H1 (cell line): ENCODE measurements around the gene SEMA6A. TPM values are rescaled to one million over a fixed set of nuclear protein-coding genes. Genes with fewer than 3 reads are reported as not detected.

ENCODE experiments used
- CTCF ChIA-PET: fragments of 300-600 bp; sonication (Branson Sonifier 250); formaldehyde crosslinking; loops from one replicate; lab custom pipeline; 2021; ENCODE audit not compliant: partially characterized antibody; lab: Charles Lee
- POLR2A ChIA-PET: fragments of 300-600 bp; sonication (Branson Sonifier 250); formaldehyde crosslinking; loops from one replicate; lab custom pipeline; 2021; ENCODE audit warnings: inconsistent platforms; ENCODE audit not compliant: partially characterized antibody; lab: Charles Lee
- DNase-seq, 2 experiments: peaks; one replicate each; pipeline versions ENCODE4 v3.0.0 to v3.0.0-alpha.2; 2010 to 2022; ENCODE audit warnings: low spot score in 2 of 2, low read depth in 1 of 2, mixed read lengths in 1 of 2
- FAIRE-seq: peaks from 2 replicates; lab custom pipeline; 2011; peaks lifted over from hg19 to GRCh38; lab: Jason Lieb, UNC
- H2AFZ ChIP-seq: 2 replicates; pipeline ENCODE4 v1.8.1; 2012; ENCODE audit warnings: low read length, inconsistent platforms
- H2AK5ac ChIP-seq: 2 replicates; pipeline ENCODE4 v1.6.1; 2013; ENCODE audit warnings: low read depth, low read length
- H2BK120ac ChIP-seq: replicated peaks from 2 replicates; pipeline ENCODE3; 2013; ENCODE audit warnings: low read depth, low read length, inconsistent platforms
- H2BK12ac ChIP-seq: 2 replicates; pipeline ENCODE4 v1.6.1; 2013; ENCODE audit warnings: low read depth, low read length
- H2BK15ac ChIP-seq: 2 replicates; pipeline ENCODE4 v1.6.1; 2013; ENCODE audit warnings: low read length
- H2BK20ac ChIP-seq: 2 replicates; pipeline ENCODE4 v1.6.1; 2013; ENCODE audit warnings: low read length
- H2BK5ac ChIP-seq: 2 replicates; pipeline ENCODE4 v1.6.1; 2013; ENCODE audit warnings: low read depth, low read length
- H3K14ac ChIP-seq: 2 replicates; pipeline ENCODE4 v1.6.1; 2013; ENCODE audit warnings: inconsistent platforms; ENCODE audit not compliant: insufficient read length
- H3K18ac ChIP-seq: 2 replicates; pipeline ENCODE4 v1.6.1; 2013; ENCODE audit warnings: low read length; ENCODE audit errors: extremely low read depth
- H3K23ac ChIP-seq: 2 replicates; pipeline ENCODE4 v1.6.1; 2013; ENCODE audit warnings: inconsistent platforms; ENCODE audit not compliant: insufficient read length
- H3K23me2 ChIP-seq: 2 replicates; pipeline ENCODE4 v1.6.1; 2013; ENCODE audit warnings: low read depth, low read length
- H3K27ac ChIP-seq: 2 replicates; pipeline ENCODE4 v1.6.1; 2011; ENCODE audit warnings: low read depth, low read length, inconsistent platforms
- H3K27me3 ChIP-seq, 4 experiments: replicated peaks in 1 of 4; 1 replicate in 1 of 4; 2 replicates in 3 of 4; pipeline versions ENCODE4 v1.6.1 to v1.8.1; 2011 to 2013; ENCODE audit warnings: low read length in 3 of 4, mild to moderate bottlenecking in 3 of 4, inconsistent platforms in 2 of 4, mixed read lengths in 2 of 4, moderate library complexity in 1 of 4; ENCODE audit not compliant: control insufficient read depth in 3 of 4, insufficient read depth in 3 of 4; ENCODE audit errors: extremely low read depth in 1 of 4
- H3K36me3 ChIP-seq, 4 experiments: 2 replicates each; pipeline versions ENCODE4 v1.6.1 to v1.8.1; 2011 to 2013; ENCODE audit warnings: mild to moderate bottlenecking in 4 of 4, low read length in 3 of 4, moderate library complexity in 2 of 4, control low read depth in 1 of 4, inconsistent platforms in 1 of 4; ENCODE audit not compliant: insufficient read depth in 4 of 4, control insufficient read depth in 2 of 4
- H3K4ac ChIP-seq: replicated peaks from 2 replicates; pipeline ENCODE3; 2013; ENCODE audit warnings: low read length, low read depth, mixed read lengths, inconsistent platforms; ENCODE audit not compliant: insufficient read length
- H3K4me1 ChIP-seq, 4 experiments: replicated peaks in 1 of 4; 1 replicate in 1 of 4; 2 replicates in 3 of 4; pipeline versions ENCODE4 v1.6.1 to v1.8.1; 2011 to 2013; ENCODE audit warnings: low read length in 3 of 4, inconsistent platforms in 2 of 4, mixed read lengths in 1 of 4; ENCODE audit not compliant: insufficient read depth in 4 of 4, control insufficient read depth in 3 of 4
- H3K4me2 ChIP-seq, 2 experiments: 2 replicates each; pipeline versions ENCODE4 v1.6.1 to v1.8.1; 2011 to 2013; ENCODE audit warnings: low read depth in 2 of 2, low read length in 2 of 2, control low read depth in 1 of 2, inconsistent platforms in 1 of 2, mild to moderate bottlenecking in 1 of 2; ENCODE audit not compliant: insufficient read depth in 1 of 2
- H3K4me3 ChIP-seq, 4 experiments: fragments of 200-600, 300-600 bp in 1 of 4; sonication (generic), shearing (Covaris generic), sonication (Bioruptor Twin) in 1 of 4; 2 replicates each; pipeline versions ENCODE4 v1.5.1 to v1.8.1; 2011 to 2016; ENCODE audit warnings: low read length in 4 of 4, low read depth in 3 of 4, control low read depth in 2 of 4, inconsistent platforms in 2 of 4, mild to moderate bottlenecking in 2 of 4, mixed read lengths in 1 of 4, moderate library complexity in 1 of 4; ENCODE audit not compliant: insufficient read depth in 2 of 4; ENCODE audit errors: extremely low read depth in 1 of 4
- H3K56ac ChIP-seq: replicated peaks from 2 replicates; pipeline ENCODE3; 2013; ENCODE audit warnings: low read depth, mild to moderate bottlenecking, mixed read lengths, low read length, inconsistent platforms; ENCODE audit not compliant: insufficient read length
- H3K79me1 ChIP-seq: 2 replicates; pipeline ENCODE4 v1.6.1; 2013; ENCODE audit warnings: low read depth, low read length, control low read depth
- H3K79me2 ChIP-seq, 2 experiments: 2 replicates each; pipeline versions ENCODE4 v1.6.1 to v1.8.1; 2012 to 2013; ENCODE audit warnings: low read length in 2 of 2, mild to moderate bottlenecking in 2 of 2, inconsistent platforms in 1 of 2; ENCODE audit not compliant: insufficient read depth in 2 of 2, control insufficient read depth in 1 of 2
- H3K9ac ChIP-seq, 4 experiments: replicated peaks in 1 of 4; 1 replicate in 1 of 4; 2 replicates in 3 of 4; pipeline versions ENCODE4 v1.6.1 to v1.8.1; 2011 to 2013; ENCODE audit warnings: low read depth in 3 of 4, low read length in 3 of 4, control low read depth in 2 of 4, mild to moderate bottlenecking in 2 of 4, moderate library complexity in 2 of 4, inconsistent platforms in 1 of 4; ENCODE audit errors: extremely low read depth in 1 of 4
- H3K9me3 ChIP-seq, 2 experiments: 2 replicates each; pipeline versions ENCODE4 v1.6.1 to v1.8.1; 2012 to 2013; ENCODE audit warnings: mild to moderate bottlenecking in 2 of 2, moderate library complexity in 2 of 2, control low read depth in 1 of 2, inconsistent platforms in 1 of 2, low read depth in 1 of 2, low read length in 1 of 2, mixed read lengths in 1 of 2; ENCODE audit not compliant: insufficient read depth in 2 of 2
- H4K20me1 ChIP-seq, 2 experiments: replicated peaks in 1 of 2; 2 replicates each; pipeline versions ENCODE3 to v1.8.1; 2011 to 2013; ENCODE audit warnings: inconsistent platforms in 2 of 2, low read length in 2 of 2, mild to moderate bottlenecking in 1 of 2; ENCODE audit not compliant: insufficient read depth in 2 of 2, control insufficient read depth in 1 of 2
- H4K5ac ChIP-seq: 2 replicates; pipeline ENCODE4 v1.6.1; 2013; ENCODE audit warnings: low read length, low read depth, mixed read lengths, inconsistent platforms; ENCODE audit not compliant: insufficient read length
- H4K8ac ChIP-seq: 2 replicates; pipeline ENCODE4 v1.8.0; 2013; ENCODE audit warnings: mild to moderate bottlenecking, moderate library complexity, low read length, inconsistent platforms; ENCODE audit not compliant: insufficient read depth; ENCODE audit errors: extremely low read depth
- H4K91ac ChIP-seq: replicated peaks from 2 replicates; pipeline ENCODE3; 2013; ENCODE audit warnings: low read length, mixed read lengths, inconsistent platforms; ENCODE audit not compliant: insufficient read length
- ASH2L ChIP-seq: fragments of 200-600, 300-600 bp; sonication (generic); IDR thresholded peaks from one replicate; pipeline ENCODE4 v1.7.1; 2017; ENCODE audit warnings: low read length
- CEBPB ChIP-seq: IDR thresholded peaks from 2 replicates; pipeline ENCODE4 v1.6.1; 2012; ENCODE audit warnings: low read depth, low read length
- EZH2 ChIP-seq: fragments of 200-600 bp; sonication (generic); IDR thresholded peaks from 2 replicates; pipeline ENCODE4 v1.7.1; 2012; ENCODE audit warnings: low read depth, mild to moderate bottlenecking, moderate library complexity, low read length, inconsistent platforms; ENCODE audit not compliant: severe bottlenecking
- GTF2F1 ChIP-seq: IDR thresholded peaks from 2 replicates; pipeline ENCODE4 v1.6.1; 2012; ENCODE audit warnings: low read depth, low read length, improper control_type of control experiment, borderline replicate concordance
- PHF8 ChIP-seq: fragments of 200-600 bp; sonication (generic); conservative IDR thresholded peaks from 2 replicates; pipeline ENCODE4 v1.7.1; 2012; ENCODE audit warnings: low read depth, mild to moderate bottlenecking, inconsistent platforms, low read length, moderate library complexity
- SUZ12 ChIP-seq: fragments of 200-600 bp; sonication (generic); IDR thresholded peaks from 2 replicates; pipeline ENCODE4 v1.6.1; 2012; ENCODE audit warnings: mild to moderate bottlenecking, inconsistent platforms, low read length, moderate library complexity, mixed read lengths
- TAF1 ChIP-seq: IDR thresholded peaks from 2 replicates; pipeline ENCODE4 v1.6.1; 2011; ENCODE audit warnings: mild to moderate bottlenecking, low read depth, low read length
- TAF7 ChIP-seq: optimal IDR thresholded peaks from 2 replicates; pipeline ENCODE3; 2011; ENCODE audit warnings: low read depth, mild to moderate bottlenecking, inconsistent platforms, low read length, moderate library complexity, borderline replicate concordance
- YY1 ChIP-seq: IDR thresholded peaks from 2 replicates; pipeline ENCODE4 v1.6.1; 2011; ENCODE audit warnings: low read depth, mild to moderate bottlenecking, low read length
- ZNF274 ChIP-seq: IDR thresholded peaks from 2 replicates; pipeline ENCODE4 v1.7.0; 2012; ENCODE audit warnings: low read length, borderline replicate concordance; ENCODE audit errors: extremely low read depth
- WGBS, 2 experiments: shearing (Covaris generic) in 1 of 2; methylation state at CpG; one replicate each; pipeline versions ENCODE4 v1.1.6 to v1.1.7; 2013 to 2015; ENCODE audit warnings: low lambda C conversion rate in 2 of 2, mixed read lengths in 2 of 2, inconsistent platforms in 1 of 2, low coverage in 1 of 2, missing lambda C conversion rate in 1 of 2; ENCODE audit not compliant: insufficient replicate concordance in 2 of 2, insufficient coverage in 1 of 2, insufficient read length in 1 of 2; ENCODE audit errors: extremely low coverage in 1 of 2, missing lambda C conversion rate in 1 of 2; 5-methylcytosine and 5-hydroxymethylcytosine counted together
- polyA plus RNA-seq, 7 experiments: library from polyadenylated mRNA; depleted of rRNA in 3 of 7; stranded (reverse) in 5 of 7; unstranded in 2 of 7; fragments of >200 nt in 5 of 7; fragments of 200-250 nt in 2 of 7; gene quantifications; 1 replicate in 5 of 7; 2 replicates in 1 of 7; 4 replicates in 1 of 7; pipeline versions ENCODE4 v1.2.1 to v1.2.3, GENCODE V29; 2011 to 2013; ENCODE audit warnings: missing spikeins in 2 of 7, mixed read lengths in 2 of 7
- total RNA-seq: library from RNA; stranded (reverse); fragmentation: NEBNext Ultra II Directional; extraction: Animal tissue kit (Norgen Biotek cat#: 25700); gene quantifications from 2 replicates; pipeline ENCODE4 v1.2.1, GENCODE V29; 2021
- TF ChIP-seq, protein P1 (sequence below): IDR thresholded peaks from 2 replicates; pipeline ENCODE4 v1.6.1; 2011; ENCODE audit warnings: low read depth, mild to moderate bottlenecking, low read length; ENCODE audit not compliant: insufficient read depth

Gene SEMA6A
- total and polyA plus RNA-seq, 2 of the 8 experiments (the other 6 are each of a cell fraction or from before 2014, with no cell fraction given): 78.3 to 277 TPM

DNA sequence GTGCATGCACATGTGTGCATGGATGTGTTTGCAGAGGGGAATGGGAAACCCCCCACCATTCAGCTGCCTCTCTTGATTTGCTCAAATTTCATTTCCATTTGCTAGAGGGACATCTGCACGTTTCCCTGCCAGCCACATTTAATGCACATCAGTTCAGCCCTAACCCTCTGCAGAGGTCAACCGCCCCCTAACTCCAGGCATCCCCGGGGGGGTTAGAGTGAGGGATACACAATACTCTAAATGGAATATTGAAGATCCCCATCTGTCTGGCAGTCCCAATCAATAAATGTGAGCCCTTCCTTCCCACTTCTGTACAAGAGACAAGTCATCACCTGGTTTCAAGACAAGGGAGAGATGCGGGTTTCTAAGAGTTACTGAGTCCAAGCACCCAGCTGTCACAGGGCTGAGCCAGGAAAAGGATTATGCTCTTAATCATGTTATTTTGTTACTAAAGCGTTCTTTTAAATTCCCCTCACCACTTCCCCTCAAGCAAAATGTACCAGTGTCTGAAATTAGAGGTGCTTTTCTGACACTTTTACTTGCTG lies 134.1 kb downstream of the SEMA6A start:
- H3K79me2 ChIP-seq: no peaks in the 10 kb centered on the region
- TF ChIP-seq, protein P1, sequence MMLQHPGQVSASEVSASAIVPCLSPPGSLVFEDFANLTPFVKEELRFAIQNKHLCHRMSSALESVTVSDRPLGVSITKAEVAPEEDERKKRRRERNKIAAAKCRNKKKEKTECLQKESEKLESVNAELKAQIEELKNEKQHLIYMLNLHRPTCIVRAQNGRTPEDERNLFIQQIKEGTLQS: no peak
- TF ChIP-seq ZNF274 (no peak), GTF2F1 (no peak), TAF1 (no peak), PHF8 (no peak), YY1 (no peak), EZH2 (no peak), CEBPB (no peak), SUZ12 (no peak), ASH2L (no peak), TAF7 (no peak)

More for the DNA sequence above, 134.1 kb downstream of the SEMA6A start:
- Histone ChIP-seq H4K5ac (no peak overlapping the region), H4K8ac (no peak overlapping the region), H2BK12ac (no peak overlapping the region), H2BK20ac (no peak overlapping the region), H3K14ac (no peak overlapping the region), H3K9me3 (no peaks in the 10 kb centered on the region), H3K56ac (no peak overlapping the region), H3K4me2 (no peak overlapping the region), H2AK5ac (no peak overlapping the region), H3K36me3 (peaks cover 0 to 13% (median 5%) of the 10 kb centered on the region in 4 experiments; a peak in 3 of 8 replicates), H3K9ac (no peak overlapping the region), H3K4ac (no peak overlapping the region), H4K20me1 (peaks cover 0 to 3% of the 10 kb centered on the region in 2 experiments), H2BK5ac (no peak overlapping the region), H3K18ac (no peak overlapping the region), H3K27me3 (peaks cover 0 to 20% (median 4%) of the 10 kb centered on the region in 4 experiments; a peak in 4 of 7 replicates), H4K91ac (no peak overlapping the region), H2BK120ac (no peak overlapping the region), H3K79me1 (no peaks in the 10 kb centered on the region; the same call in 1 of the 2 replicates), H3K4me1 (peaks cover 4 to 35% (median 17%) of the 10 kb centered on the region in 4 experiments), H3K27ac (no peak overlapping the region), H3K23me2 (no peaks in the 10 kb centered on the region; the same call in 1 of the 2 replicates), H2BK15ac (no peak overlapping the region), H3K23ac (no peak overlapping the region), H3K4me3 (no peak overlapping the region), H2AFZ (no peak overlapping the region)
- POLR2A ChIA-PET: interaction anchor here (0.7 to 2.2 kb wide), 5 partner anchors 9 to 494 kb away, joined by 3 to 14 read pairs (median 3); no protein-coding TSS in a partner anchor
- no peak for DNase-seq
- WGBS, 2 experiments: 83% methylated on average over 5 of the region's 5 CpGs; no CpG with 5 or more reads in 1 of the 2 experiments
- no peak for FAIRE-seq
- CTCF ChIA-PET: interaction anchor here (0.6 to 1.6 kb wide), 4 partner anchors 80 to 687 kb away, joined by 3 to 4 read pairs (median 3); no protein-coding TSS in a partner anchor
